ENCODE results near the gene DPEP2NB. TPM values are rescaled to one million over a fixed set of nuclear protein-coding genes. Genes with fewer than 3 reads are reported as not detected.

The DPEP2NB gene
- total RNA-seq, 2 donors from 2014 or later: not detected

DNA sequence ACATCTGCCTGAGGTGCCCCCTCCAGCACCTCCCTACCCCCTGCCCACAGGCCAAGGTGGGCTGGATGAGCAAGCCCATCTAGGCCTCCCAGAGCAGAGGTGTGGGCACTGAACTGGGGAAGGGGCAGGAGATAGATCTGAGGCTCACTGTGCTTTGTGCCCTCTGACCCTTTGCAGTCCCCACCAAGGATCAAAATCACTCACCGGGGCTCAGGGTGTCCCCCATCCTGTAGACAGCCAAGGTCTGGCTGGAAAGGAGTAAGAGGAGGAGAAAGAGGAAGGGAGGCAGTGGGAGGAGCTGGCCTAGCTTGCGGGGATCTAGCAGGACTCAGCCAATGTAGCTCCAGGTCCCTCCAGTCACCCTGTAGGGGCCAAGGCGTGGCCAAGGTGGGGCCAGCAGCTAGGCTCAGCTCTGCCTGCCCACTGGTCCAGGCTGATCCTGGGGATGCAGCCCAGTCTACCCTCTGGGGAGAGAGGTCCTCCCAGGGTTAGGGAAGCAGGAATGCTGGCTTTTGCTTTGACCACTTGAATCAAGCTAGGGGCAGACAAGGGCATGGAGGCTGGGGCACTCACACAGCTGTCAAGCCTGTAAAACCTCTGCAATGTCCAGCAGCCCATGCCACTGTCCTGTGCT is 49.0 kb downstream of the DPEP2NB start:
- peak overlapping the region; percentile 94 for H3K4me3 Mint-ChIP-seq
- no peak for ATAC-seq (replicated peaks)
- H3K4me1 Mint-ChIP-seq: peaks cover 16% of the 10 kb centered on the region
- no peaks in the 10 kb centered on the region for H3K27me3 Mint-ChIP-seq
- H3K9me3 Mint-ChIP-seq: no peaks in the 10 kb centered on the region
- peaks cover under 1% of the 10 kb centered on the region for H3K36me3 Mint-ChIP-seq (ENCODE audit: low read depth)
- H3K27ac Mint-ChIP-seq: peak overlapping the region; percentile 88

DNA sequence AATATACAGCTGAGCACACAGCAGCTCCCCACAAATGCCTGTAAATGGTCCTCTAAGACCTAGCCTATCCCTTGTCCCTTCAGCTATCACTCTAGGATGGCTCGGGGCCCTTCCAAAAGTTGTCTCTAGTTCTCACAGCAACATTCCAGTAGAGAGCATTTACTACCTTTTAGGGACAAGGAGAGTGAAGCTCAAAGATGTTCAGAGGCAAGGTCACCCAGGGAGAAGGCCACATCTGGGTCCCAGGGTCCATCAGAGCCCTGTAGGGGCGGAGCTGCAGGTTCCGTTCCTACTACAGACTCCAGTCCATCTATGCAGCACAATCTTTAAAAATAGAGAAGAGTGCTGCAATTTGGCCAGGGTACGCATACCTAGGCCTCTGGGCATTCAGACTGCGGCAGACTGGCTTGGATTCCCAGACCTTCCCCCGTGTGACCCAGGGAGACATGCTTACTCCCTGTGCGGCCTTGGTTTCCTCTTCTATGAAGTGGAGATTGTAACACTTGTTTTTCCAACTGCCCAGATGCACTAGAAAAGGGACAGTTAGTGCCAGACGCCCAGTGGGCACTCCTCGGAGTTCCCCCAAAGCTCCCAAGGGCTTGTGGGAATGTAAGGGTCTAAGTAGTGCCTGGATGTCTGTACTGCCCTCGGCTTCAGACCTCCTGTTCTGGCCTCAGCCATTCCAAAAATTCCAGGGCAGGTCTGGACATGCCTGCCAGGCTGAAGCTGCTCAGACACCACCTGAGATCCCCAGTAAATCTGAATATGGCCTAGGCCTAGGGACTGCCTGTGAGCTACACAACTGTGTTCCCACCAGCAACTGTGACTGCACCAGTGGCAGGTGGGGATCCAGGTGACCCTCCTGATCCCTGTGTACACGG is 49.8 kb downstream of the DPEP2NB start:
- H3K27me3 Mint-ChIP-seq: no peaks in the 10 kb centered on the region
- H3K27ac Mint-ChIP-seq: no peak overlapping the region
- H3K4me1 Mint-ChIP-seq: peaks cover 16% of the 10 kb centered on the region
- no peak for ATAC-seq (replicated peaks)
- H3K4me3 Mint-ChIP-seq: peak overlapping the region; percentile 94
- no peaks in the 10 kb centered on the region for H3K9me3 Mint-ChIP-seq
- H3K36me3 Mint-ChIP-seq (ENCODE audit: low read depth): peaks cover 8% of the 10 kb centered on the region

DNA sequence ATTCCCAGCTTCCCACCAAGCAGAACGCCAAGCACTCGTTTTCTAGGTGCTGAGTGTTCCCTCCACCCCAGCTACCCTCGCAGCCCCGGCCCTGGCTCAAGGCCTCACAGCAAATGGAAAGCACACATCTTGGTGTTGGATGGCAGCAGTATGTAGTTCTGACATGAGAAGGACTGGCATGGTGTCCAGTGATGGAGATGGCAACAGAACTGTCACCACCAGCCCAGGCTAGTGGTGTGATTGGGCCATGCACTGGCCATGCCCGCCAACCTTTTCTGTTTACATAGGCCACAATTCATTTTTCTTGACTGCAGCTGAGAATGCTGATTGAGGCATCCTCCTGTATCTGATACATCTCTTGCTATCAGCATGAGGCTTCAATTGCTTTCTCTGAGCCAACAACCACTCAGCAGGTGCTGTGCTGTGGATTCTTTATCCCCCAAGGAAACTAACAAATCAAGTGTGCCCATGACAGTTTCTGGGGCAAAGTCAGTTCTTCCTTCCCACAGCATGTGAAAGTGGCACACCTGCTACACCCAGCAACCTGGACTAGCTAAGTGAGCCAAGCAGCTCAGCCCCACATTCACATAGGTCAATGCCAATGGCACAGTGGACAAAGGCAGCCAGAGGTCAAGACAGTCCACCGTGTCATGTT is 51.1 kb downstream of the DPEP2NB start:
- no peak overlapping the region for H3K4me3 Mint-ChIP-seq
- H3K36me3 Mint-ChIP-seq (ENCODE audit: low read depth): peaks cover 16% of the 10 kb centered on the region
- no peaks in the 10 kb centered on the region for H3K9me3 Mint-ChIP-seq
- no peak overlapping the region for H3K27ac Mint-ChIP-seq
- no peaks in the 10 kb centered on the region for H3K27me3 Mint-ChIP-seq
- ATAC-seq (replicated peaks): no peak
- H3K4me1 Mint-ChIP-seq: peaks cover 17% of the 10 kb centered on the region

DNA sequence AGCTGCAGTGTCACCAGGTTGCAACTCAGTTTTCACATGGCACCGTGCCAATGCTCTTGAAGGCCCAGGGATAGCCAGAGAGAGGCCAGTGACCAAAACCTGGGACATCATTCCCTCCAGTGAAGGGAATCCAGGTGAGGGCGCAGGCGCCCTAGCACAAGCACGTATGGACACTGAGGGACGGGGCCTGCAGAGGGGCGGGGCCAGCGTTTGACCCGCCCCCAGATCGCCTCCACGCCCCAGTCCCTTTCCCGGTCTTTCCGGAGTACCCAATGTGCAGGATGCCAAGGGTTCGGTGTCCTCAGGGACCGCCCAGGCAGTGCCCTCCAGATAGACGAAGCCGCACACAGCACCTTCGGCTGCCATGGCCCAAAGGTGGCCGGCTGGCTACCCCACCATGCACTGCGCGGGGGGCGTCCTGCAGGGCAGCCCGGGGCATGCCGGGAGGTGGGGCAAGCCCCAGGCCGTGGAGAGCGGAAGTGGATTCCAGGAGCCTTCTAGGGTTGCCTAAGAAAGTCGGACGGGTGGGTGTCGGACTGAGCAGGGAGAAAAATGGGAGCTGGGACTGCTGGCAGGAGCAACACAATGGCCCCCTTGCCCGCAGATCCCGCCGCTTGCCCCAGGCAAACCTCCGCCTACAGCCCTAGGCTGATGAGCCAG is 51.9 kb downstream of the DPEP2NB start:
- H3K4me1 Mint-ChIP-seq: peaks cover 11% of the 10 kb centered on the region
- no peak overlapping the region for H3K4me3 Mint-ChIP-seq
- H3K27me3 Mint-ChIP-seq: no peaks in the 10 kb centered on the region
- no peaks in the 10 kb centered on the region for H3K9me3 Mint-ChIP-seq
- no peak for ATAC-seq (replicated peaks)
- peaks cover 17% of the 10 kb centered on the region for H3K36me3 Mint-ChIP-seq (ENCODE audit: low read depth)
- H3K27ac Mint-ChIP-seq: no peak overlapping the region

Other genes starting within 250 kb of the DPEP2NB start
- 10 to 100 TPM; 18.4 to 21.0 TPM for gene RANBP10, start 209.4 kb downstream of the DPEP2NB start, total RNA-seq
- under 1 TPM in 1 of 2 donors, not detected in 1; 0.26 TPM for gene TSNAXIP1, start 209.0 kb downstream of the DPEP2NB start, total RNA-seq
- 10 to 100 TPM; 29.9 to 51.6 TPM for gene THAP11, start 173.6 kb downstream of the DPEP2NB start, total RNA-seq
- 100 to 1,000 TPM in 1 of 2 donors, 10 to 100 TPM in 1; 82.9 to 175 TPM for gene NUTF2, start 169.0 kb downstream of the DPEP2NB start, total RNA-seq
- 10 to 100 TPM; 61.4 to 64.2 TPM for gene CENPT, start 168.2 kb downstream of the DPEP2NB start, total RNA-seq
- 100 to 1,000 TPM; 101 to 137 TPM for gene EDC4, start 142.9 kb downstream of the DPEP2NB start, total RNA-seq
- 1 to 10 TPM in 1 of 2 donors, not detected in 1; 1.2 TPM for gene NRN1L, start 131.0 kb downstream of the DPEP2NB start, total RNA-seq
- gene PSKH1, start 122.7 kb downstream of the DPEP2NB start, total RNA-seq: 10 to 100 TPM in 1 of 2 donors, 1 to 10 TPM in 1; 7.5 to 11.8 TPM
- gene CTRL, start 84.0 kb downstream of the DPEP2NB start, total RNA-seq: 1 to 10 TPM; 4.0 to 6.1 TPM
- gene PSMB10, start 79.1 kb downstream of the DPEP2NB start, total RNA-seq: 100 to 1,000 TPM; 201 to 217 TPM
- 10 to 100 TPM; 15.0 to 19.1 TPM for gene LCAT, start 71.8 kb downstream of the DPEP2NB start, total RNA-seq
- gene SLC12A4, start 47.3 kb downstream of the DPEP2NB start, total RNA-seq: 10 to 100 TPM; 34.6 to 47.0 TPM
- gene DPEP3, start 35.4 kb downstream of the DPEP2NB start, total RNA-seq: under 1 TPM in 1 of 2 donors, not detected in 1; 0.19 TPM
- gene DPEP2, start 16.4 kb downstream of the DPEP2NB start, total RNA-seq: 1 to 10 TPM; 2.8 to 7.3 TPM
- gene DDX28, start 7.3 kb upstream of the DPEP2NB start, total RNA-seq: 10 to 100 TPM in 1 of 2 donors, 1 to 10 TPM in 1; 7.2 to 18.7 TPM
- 10 to 100 TPM; 24.6 to 35.0 TPM for gene DUS2, start 7.4 kb upstream of the DPEP2NB start, total RNA-seq
- gene NFATC3, start 69.5 kb upstream of the DPEP2NB start, total RNA-seq: 10 to 100 TPM; 71.1 to 78.1 TPM
- gene ESRP2, start 220.2 kb upstream of the DPEP2NB start, total RNA-seq: under 1 TPM; 0.13 to 0.15 TPM
- 10 to 100 TPM; 11.2 to 15.5 TPM for gene PLA2G15, start 229.5 kb upstream of the DPEP2NB start, total RNA-seq
- 10 to 100 TPM; 65.6 to 99.0 TPM for gene SLC7A6, start 248.6 kb upstream of the DPEP2NB start, total RNA-seq

Measured in activated T-helper 17 cell treated with anti-CD3 and anti-CD28 coated beads, Interleukin-2, amount 50 U/mL, for 72 hours (primary cell).